Measurements from ENCODE around the gene LLCFC1.

Gene LLCFC1

DNA sequence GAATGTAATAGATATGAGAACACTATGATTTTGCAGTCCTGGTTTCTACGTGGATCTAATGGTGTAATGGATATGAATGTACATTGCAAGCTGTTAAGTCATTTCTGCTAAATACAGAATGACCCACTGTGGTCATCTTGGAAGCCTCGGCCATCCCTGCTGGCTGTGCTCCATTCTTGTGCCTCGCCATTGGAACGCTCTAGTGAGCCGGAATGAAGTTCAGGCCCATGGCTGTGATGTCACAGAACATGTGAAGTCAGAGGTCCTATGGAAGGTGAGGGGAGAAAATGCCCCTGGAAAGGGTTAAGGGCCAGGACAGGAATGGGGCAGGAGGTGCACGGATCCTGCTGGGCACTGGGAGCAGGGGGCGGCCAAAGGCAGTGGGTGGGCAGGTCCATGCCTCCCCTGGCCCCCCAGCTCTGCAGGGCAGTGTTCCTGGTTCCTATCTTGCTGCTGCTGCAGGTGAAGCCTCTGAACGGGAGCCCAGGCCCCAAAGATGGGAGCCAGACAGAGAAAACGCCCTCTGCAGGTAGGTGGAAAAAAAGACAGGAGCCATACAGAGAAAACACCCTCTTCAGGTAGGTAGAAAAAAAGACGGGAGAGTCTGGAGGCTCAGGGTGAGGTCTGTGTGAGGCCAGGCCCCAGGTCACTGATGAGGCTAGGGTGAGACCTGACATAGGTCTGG, at the start of gene LLCFC1:
TSS of gene LLCFC1 (plus strand) at position 259 of the 685 bp plus-strand sequence. CDS start at position 397, 138 bp downstream.
- no peak for DNase-seq (ENCODE audit: low read depth)

DNA sequence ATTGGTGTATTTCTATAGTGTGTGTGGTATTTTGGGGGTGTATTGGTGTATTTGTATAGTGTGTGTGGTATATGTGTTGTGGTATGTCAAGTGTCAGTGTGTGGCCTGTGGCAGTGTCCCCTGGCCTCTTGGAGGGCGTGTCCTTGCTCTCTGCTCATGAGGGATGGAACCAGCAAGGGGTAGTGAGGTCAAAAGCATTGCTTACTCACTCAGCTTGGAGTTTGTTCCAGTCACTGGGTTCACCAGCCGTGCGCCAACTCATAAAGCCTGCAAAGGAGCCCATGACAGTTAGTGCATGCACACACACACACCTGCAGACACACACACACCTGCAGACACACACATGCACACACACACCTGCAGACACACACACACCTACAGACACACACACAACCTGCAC, 49.5 kb upstream of the LLCFC1 start:
- no peak for DNase-seq (ENCODE audit: low read depth)

DNA sequence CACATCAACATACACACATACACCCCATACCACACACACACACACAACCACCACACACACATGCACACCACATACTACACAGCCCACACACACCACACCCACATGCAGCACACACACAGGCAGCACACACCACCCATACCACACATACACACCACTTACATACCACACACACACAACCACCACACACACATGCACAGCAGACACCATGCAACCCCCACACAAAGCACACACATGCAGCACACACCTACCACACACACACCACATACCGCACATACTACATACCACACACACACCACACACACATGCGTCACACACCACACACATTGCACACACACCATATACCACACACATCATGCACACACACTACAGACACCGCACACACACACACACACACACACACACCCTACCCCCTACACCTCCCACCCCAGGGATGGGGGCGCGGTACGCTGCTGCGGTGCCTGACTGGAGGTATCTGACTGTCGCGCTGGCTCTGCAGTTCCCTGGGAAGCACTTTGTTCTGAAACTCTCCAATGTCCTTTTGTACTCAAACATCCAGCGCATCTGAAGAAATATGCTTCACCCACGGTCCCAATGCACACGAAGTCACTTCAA, 48.3 kb upstream of the LLCFC1 start:
- DNase-seq (ENCODE audit: low read depth): no peak

DNA sequence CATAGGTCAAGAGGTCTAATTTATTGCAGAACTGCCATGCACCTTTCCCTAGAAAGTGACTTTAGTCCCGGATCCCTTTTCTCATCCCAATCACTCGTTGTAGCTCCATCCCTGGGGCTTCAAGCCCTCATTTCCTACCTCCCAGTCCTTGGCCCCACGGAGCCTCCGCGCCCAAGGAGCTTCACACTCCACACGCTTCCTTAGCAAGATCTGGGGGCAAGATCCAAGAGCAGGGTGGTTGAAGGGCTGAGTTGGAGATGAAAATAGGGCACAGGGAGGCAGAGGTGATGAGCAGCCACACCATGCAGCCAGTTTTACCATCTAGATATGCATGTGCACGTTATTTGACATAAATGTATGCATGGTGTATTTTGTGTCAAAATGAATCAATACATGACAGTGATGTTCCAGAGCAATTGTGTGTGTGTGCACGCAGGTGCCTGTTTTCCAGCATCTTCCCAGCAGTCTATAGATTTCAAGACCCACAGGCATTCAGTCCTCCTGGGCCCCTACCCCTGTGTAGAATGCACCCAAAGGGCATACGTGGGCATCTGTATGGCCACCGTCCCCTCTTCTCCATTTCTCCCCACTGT, 47.7 kb upstream of the LLCFC1 start:
- no peak for DNase-seq (ENCODE audit: low read depth)

DNA sequence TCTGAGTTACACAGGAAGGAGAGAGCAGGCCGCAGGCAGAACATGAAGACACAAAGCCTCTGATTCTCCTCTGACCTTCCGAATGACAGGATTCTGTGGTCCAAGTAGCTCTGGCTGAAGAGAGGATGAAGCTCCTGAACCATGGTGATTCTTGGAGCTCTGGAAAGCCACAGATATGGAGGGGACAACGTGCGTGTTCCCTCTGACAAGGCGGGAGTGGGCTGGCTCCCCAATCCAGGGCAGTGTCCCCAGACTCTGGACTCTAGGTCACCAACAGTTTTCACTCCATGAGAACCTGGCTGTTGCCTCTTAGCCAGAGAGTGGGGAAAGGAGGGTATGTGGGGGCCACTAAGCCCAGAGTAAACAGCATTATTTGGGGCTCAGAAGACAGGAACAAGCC, 46.3 kb upstream of the LLCFC1 start:
- DNase-seq (ENCODE audit: low read depth): no peak

DNA sequence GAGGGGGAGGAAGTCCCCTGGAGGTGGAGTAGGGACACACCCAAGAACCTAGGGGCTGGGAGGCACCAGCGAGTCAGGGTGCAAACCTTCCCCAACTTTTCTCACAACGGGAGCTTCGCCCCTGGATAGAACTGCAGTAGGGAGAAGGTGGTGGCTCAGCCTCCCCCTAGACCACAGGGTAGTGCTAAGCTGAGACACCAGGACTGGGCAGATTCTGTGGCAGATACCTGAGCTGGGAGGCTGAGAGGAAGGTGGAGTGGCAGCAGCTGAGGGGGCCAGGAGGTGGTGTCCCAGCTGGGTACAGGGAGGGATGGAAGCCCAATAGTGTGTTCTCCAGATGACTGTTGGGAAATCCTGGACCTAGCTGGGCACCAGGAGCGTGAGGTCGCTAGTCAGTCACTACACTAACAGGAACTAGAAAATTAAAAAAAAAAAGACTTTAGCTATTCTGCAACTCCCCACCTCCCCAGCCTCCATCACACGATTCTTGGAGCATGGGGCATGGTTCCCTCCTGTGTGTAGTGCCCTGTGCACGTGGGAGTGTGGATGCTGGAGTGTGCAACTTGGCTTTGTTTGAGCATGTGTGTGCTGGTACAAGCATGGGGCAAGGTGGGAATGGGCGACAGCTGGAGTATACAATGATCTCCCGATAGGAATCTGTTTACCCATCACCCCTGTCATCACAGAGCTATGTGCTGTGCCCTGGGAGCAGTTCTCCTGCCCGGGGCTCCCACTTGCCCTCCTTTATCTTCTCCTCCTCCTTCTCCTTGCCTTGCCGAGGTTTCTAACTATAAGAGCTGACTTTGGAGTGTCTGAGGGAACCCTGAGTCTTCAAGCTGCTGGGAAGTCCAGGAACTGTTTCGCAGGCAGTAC, 44.9 kb upstream of the LLCFC1 start:
- DNase-seq (ENCODE audit: low read depth): no peak

DNA sequence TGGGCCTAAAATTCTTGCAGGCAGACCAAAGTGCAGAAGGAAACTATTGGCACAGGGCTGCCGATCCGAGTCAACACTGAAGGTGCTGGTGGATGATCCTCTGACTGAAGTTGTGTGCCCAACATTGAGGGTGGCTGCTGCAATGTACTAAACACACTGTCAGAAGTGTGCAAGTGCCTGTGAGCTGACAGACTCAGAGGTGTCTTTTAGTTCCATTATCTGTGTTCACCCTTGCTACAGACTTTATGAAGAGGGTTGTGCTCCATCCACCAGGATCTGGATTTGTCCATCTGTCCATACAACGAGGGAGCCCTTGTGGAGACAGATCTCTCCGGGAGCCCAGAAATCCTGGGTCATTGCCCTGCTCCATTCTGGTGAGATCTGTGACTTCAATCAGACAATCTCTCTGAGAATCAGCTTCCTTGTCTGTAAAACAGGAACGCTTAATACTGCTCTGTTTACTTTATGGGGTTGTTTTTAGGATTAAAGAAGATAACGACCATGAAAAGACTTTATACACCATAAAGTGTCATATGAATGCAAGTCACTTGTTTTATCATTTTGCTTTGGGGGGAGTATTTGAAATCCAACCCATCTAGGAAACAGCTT, 44.2 kb upstream of the LLCFC1 start:
- DNase-seq (ENCODE audit: low read depth): no peak

DNA sequence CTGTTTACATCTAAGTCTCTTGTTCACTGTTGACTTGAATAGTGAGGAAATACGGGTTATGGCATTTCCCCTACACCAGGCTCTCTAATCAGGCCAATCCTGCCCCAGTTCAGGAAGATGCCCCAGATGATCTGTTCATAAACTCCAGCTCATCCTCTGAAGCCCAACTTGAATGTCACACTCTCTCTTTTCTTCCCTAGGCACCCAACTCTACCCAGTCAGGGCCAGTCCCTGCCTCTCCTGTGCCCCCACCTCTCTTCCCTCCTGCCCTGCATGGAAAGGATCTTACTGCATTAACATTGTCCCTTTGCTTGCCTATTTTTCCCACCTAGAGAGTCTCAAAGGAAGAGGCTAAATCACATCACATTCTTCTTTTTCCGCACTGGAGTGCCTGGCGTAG, 43.1 kb upstream of the LLCFC1 start:
- DNase-seq (ENCODE audit: low read depth): no peak

DNA sequence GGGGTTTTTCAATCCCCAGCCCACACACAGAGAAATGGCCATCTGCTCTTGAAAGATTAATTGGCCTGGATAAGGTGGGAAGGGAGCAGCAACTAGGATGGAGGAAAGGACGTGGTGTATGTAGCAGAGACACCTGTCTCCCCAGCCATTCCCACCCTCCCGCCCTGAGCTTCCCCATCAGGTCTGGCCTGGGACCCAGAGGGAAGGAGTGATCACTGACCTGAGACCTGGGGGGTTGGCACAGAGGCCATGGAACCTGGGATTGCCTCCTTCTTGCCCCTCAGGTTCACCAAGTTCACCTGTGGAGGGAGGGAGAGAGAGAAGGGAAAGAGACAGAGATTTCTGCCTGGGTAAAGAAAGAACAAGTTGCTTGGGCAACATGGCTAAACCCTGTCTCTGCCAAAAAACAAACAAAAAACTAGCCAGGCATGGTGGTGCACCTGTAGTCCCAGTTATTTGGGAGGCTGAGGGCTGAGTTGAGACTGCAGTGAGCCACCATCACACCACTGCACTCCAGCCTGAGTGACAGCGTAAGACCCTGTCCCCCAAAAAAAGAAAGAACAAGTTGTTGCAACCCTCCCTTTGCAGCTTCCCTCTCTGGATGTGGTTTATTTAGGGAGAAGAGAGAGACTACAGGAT, 42.4 kb upstream of the LLCFC1 start:
- DNase-seq (ENCODE audit: low read depth): no peak

DNA sequence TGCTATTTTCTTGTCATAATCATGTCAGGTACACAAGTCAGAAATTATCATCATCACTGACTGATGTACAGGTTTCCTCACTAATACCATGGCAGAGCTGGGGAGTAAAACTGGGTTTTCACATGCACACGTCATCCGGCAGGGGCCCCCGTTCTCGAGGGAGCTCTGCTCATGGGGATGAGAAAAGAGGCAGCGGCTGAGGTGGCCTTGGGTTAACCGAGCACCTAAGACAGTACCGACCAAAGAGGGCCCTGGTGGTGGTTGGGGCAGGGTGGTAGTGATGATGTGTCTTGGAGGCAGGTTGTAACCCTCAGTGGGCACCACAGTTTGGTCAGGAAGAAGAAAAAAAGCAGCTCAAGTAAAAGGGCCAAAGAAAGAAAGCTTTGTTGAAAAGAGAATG, 41.6 kb upstream of the LLCFC1 start:
- DNase-seq (ENCODE audit: low read depth): no peak

DNA sequence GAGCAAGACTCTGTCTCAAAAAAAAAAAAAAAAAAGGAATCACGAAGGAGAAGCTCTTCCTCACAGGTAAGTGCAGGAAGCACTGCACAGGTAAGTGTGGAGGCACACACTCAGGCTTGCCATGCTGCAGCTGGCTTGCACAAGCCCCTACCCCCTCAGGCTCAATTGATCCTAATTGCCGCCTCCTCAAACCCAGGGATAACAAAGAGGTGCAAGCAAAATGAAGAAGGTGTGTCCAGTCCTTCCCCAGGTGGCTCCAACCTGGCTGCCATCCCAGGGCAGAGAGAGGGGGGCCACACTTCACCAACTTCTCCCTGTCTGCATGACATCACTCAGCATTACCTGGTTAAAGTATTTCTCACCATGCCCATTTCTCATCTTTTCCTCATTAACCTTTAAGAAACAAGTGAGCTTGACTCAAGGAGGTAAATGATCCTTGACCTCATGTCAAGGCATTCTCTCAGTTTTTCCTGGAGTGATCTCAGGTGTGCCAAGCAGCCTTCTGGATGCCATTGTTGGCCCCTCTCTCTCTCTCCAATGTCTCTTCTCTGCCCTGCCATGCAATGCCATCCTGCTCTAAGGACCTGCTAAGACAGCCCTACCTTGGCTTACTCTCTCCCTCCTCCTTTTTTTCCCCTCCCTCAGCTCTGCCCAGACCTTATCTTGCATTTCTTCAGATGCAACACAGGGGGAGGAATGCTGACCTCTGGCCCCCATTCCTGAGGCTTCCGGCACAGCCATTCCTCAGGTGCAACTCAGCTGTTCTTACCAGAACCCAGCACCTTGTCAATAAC, 40.7 kb upstream of the LLCFC1 start:
- DNase-seq (ENCODE audit: low read depth): no peak

DNA sequence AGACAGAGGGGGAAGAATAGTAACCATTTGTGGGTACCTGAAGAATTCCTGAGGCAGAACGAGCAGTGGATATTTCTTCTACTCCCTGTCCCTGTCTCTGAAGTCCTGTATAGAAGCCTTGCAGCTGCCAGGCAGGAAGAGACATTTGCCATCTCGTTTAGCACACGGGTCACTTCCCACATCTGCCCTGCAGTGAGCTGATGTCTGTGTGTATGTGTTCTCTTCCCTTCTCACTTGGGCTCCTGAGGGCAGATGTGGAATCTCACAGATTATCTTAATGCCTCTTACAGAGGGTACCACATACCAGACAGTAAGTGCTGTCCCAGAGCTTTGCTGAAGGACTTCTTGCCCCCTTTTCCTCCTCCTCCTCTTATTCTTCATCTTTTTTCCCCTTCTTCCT, 39.6 kb upstream of the LLCFC1 start:
- DNase-seq (ENCODE audit: low read depth): no peak

DNA sequence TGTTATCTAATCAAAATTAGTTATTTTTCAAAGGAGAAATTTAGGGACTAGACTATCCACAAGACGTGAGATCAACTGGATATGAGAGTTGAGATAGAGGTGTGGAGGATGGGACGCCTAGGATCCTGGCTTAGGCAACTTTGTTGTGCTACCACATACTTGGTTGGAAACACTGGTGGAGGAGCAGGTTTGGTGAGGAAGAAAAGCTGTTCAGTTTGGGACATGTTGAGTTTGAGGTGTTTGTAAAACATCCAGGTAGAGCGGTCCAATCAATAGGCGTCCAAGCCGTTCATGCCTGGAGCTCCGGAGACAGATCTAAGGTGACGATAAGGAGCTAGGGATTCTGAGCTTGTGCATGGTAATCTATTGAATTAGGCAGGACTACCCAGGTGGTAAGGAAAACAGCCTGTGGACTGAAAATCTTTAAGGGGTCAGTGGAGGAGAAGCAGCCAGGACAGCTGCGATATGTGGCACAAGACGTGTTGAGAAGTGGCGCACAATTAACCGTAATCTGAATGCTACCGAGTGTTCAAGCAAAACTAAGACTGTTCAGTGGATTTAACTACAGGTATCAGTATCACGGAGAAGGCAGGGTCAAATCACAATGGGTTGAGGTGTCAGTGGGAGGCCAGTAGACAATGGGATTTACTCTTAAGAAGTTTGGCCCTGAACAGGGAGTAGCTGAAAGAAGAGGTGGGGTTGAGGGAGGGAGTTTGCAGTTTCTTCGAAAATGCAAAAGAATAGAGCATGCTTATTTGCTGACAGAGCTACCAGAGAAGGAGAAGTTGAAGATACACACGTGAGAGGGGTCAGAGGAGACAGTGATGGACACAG, 37.6 kb upstream of the LLCFC1 start:
- no peak for DNase-seq (ENCODE audit: low read depth)

DNA sequence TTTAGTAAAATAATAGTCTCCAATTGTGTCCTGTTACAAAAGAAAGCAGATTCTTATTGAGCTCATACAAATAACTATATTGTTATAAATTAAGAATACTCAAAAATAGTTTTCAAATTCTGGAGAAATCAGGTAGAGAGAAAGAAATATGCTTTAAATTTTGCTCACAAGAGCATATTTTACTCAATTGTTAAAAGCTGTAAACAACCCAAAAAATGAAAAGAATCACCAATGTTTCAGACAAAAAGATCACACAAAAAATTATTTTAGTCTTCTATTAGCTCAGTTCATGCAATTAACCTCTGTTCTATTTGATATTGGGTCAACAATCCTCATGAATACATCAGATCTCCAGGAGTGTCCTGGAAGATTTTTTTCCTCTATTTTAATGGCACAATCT, 35.2 kb upstream of the LLCFC1 start:
- no peak for DNase-seq (ENCODE audit: low read depth)

DNA sequence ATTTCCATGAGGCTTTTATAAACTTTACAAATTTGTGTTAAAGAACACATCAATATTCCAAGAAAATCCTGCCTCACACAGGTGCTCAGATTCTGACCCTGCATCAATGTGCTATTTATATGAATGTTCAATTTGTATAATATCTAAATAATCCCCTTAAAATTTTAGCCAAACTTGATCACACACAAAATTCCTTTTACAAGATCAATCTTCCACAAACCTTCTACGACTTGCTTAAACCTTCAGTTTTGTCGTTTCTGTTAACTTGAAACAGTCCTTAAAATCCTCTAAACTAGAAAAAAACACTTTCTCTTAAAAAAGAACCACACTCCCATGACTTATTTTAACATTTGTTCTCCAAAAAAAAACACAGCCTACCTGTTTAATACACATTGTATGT, 33.5 kb upstream of the LLCFC1 start:
- no peak for DNase-seq (ENCODE audit: low read depth)

DNA sequence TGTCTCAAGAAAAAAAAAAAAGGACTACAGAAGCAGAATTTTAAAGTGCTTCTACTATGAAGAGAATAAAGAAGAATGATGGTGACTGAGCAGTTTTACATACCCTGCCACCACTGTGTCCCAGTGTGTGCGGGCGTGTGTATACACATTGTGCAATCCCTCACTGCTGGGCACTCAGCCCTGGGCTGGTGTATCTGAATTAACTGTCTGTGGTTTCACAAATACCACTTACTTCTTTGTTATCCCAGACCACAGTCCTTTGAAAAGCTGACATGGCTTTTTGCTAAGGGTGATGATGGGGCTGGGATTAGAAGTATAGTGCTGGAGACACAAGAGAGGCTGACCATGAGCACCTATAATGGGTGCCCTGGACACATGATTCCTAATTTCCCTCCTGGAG, 32.6 kb upstream of the LLCFC1 start:
- no peak for DNase-seq (ENCODE audit: low read depth)

DNA sequence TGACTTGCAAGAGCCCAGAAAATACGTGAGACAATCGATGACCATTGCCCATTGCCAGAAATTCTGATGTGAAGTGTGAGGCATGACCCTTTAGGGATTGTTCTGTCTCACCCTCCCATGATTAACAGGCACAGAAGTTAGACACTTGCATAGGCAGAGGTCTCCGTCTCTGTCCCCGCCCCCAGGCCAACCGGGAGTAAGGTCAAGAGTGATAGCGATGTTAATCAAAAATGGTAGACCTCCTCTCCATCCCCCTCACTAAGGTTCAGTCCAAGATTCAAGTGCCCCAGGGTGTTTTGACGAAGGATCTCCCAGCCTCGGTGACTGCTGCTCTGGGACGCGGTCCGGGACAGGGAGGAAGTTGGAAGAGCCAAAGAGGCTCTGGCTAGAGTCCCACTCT, 31.0 kb upstream of the LLCFC1 start:
- DNase-seq (ENCODE audit: low read depth): no peak

DNA sequence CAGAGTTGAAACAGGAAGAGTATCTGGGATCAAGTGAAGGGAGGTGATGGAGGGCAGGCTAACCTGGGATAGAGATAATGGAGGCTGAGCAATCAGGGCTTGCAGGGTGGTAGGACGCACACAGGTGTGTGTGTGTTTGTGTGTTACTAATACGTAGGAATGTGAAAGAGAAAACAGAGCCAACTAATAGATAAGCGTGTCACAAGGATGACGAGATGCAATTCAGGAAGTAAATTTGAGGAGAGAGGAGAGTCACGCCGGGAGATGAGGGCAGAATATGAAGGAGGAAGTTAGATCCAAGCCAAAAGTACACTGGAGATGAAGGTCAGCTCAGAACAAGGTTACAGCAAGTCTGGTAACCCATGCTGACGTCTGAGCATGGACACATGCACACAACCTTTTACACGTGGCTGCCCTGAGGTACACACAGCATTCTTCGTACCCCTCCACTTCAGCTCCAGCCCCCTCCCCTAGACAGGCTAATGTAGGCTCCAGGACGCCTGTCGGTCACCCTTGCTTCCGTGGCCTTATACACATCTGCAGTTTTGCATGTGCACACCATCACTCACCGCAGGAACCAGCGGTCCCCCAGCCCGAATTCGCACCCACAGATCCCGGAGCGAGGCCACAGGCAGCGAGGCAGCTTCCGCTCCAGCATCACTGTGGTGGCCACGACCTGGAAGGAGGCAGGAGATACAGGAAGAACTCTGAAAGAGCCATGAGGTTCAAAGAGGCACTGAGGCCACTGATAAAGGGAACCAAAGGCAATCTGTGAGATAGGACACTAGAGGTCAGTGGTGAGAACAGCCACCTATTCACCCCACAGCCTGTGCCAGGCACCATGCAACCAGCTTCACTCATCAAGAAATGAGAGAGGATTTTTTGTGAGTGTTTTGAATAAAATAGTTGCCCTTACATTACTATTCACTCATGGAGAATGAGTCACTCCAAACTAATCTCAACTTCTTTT, 30.1 kb upstream of the LLCFC1 start:
- DNase-seq (ENCODE audit: low read depth): no peak

DNA sequence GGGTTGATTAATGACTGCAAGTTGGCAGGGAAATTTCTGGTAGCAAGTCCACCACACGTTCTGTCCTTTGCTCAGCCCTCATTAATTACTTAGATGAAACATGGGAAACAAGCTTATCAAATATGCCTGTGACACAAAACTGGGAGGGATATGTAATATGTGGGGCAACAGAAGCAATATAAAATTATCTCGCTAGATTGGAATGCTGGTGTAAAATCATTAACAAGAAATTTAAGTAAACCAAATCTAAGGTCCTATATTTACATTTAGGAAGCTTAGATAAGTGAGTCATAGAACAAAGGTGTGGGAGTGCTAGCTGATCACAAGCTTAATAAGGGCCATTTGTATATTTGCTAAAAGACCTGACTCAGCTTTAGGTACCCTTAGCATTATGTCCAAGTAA, 29.3 kb upstream of the LLCFC1 start:
- DNase-seq (ENCODE audit: low read depth): no peak

All from stimulated activated CD8-positive, alpha-beta memory T cell treated with anti-CD3 and anti-CD28 coated beads, Interleukin-12 subunit alpha, Interleukin-12 subunit beta, amount 100 ng/mL, for 1 hour (primary cell).